GM12878 (cell line): ENCODE data around the gene CD9. TPM values are rescaled to one million over a fixed set of nuclear protein-coding genes. Genes with fewer than 3 reads are reported as not detected.

Experiments
- ATAC-seq: fragments of 200-7000 bp; cut with Tn5 transposase; 3 replicates; pipeline ENCODE4 v1.9.1; 2020; ENCODE audit warnings: mild to moderate bottlenecking, moderate library complexity
- BruUV-seq: library from RNA; stranded (reverse); fragments of 400-500 nt; replicated peaks from 2 replicates; lab custom pipeline; 2021; lab: Mats Ljungman, UMichigan
- CTCF ChIA-PET: fragments of 300-600 bp; sonication (Branson Sonifier 250); formaldehyde crosslinking; extraction: SDS; loops from one replicate; lab custom pipeline; 2021; ENCODE audit warnings: inconsistent platforms; lab: Yijun Ruan, JAX
- POLR2A ChIA-PET: fragments of 350-600 bp; formaldehyde crosslinking; extraction: SDS; loops from one replicate; lab custom pipeline; 2021; ENCODE audit warnings: inconsistent platforms; lab: Charles Lee
- RAD21 ChIA-PET: fragments of 300-600 bp; sonication (Branson Sonifier 250); formaldehyde crosslinking; loops from one replicate; lab custom pipeline; 2023; ENCODE audit warnings: antibody characterized with exemption; ENCODE audit not compliant: unreplicated experiment; lab: Charles Lee
- SMC1A ChIA-PET: fragments of 300-600 bp; sonication (Branson Sonifier 250); formaldehyde crosslinking; loops from one replicate; lab custom pipeline; 2023; ENCODE audit not compliant: unreplicated experiment, uncharacterized antibody; lab: Charles Lee
- DNase-seq: peaks from one replicate; pipeline ENCODE4 v3.0.0-alpha.2; 2011; ENCODE audit warnings: low read depth, low spot score
- FAIRE-seq: peaks from 3 replicates; lab custom pipeline; 2011; peaks lifted over from hg19 to GRCh38; lab: Jason Lieb, UNC
- H2AFZ ChIP-seq: 2 replicates; pipeline ENCODE4 v1.6.0; 2011; ENCODE audit warnings: low read depth, low read length, control low read depth; ENCODE audit not compliant: control insufficient read depth
- H3K27ac ChIP-seq: 2 replicates; pipeline ENCODE4 v1.5.1; 2011; ENCODE audit warnings: control low read depth; ENCODE audit not compliant: control insufficient read depth, insufficient read depth
- H3K27me3 ChIP-seq, 2 experiments: replicated peaks in 1 of 2; 2 replicates each; pipeline versions ENCODE4 v1.6.0 to v1.6.1; 2011; ENCODE audit warnings: low read length in 1 of 2; ENCODE audit not compliant: control insufficient read depth in 2 of 2, insufficient read depth in 2 of 2
- H3K36me3 ChIP-seq, 2 experiments: 2 replicates each; pipeline ENCODE4 v1.5.1; 2011; ENCODE audit warnings: low read length in 1 of 2; ENCODE audit not compliant: control insufficient read depth in 2 of 2, insufficient read depth in 2 of 2
- H3K4me1 ChIP-seq: 2 replicates; pipeline ENCODE4 v1.6.1; 2011; ENCODE audit warnings: mild to moderate bottlenecking, low read length, moderate library complexity, mixed read lengths; ENCODE audit not compliant: control insufficient read depth, insufficient read depth
- H3K4me2 ChIP-seq: 2 replicates; pipeline ENCODE4 v1.6.0; 2011; ENCODE audit warnings: control low read depth; ENCODE audit not compliant: control insufficient read depth, insufficient read depth
- H3K4me3 ChIP-seq: fragments of 200-600 bp; sonication (generic); 2 replicates; pipeline ENCODE4 v1.5.1; 2016
- H3K79me2 ChIP-seq: 2 replicates; pipeline ENCODE4 v1.6.0; 2011; ENCODE audit warnings: low read length; ENCODE audit not compliant: control insufficient read depth, insufficient read depth
- H3K9ac ChIP-seq: 2 replicates; pipeline ENCODE4 v1.8.0; 2011; ENCODE audit warnings: low read length, control low read depth, mixed read lengths; ENCODE audit not compliant: control insufficient read depth, insufficient read depth
- H3K9me3 ChIP-seq: replicated peaks from 3 replicates; pipeline ENCODE4 v1.5.1; 2011; ENCODE audit warnings: mild to moderate bottlenecking, low read length; ENCODE audit not compliant: control insufficient read depth, insufficient read depth
- H4K20me1 ChIP-seq: 2 replicates; pipeline ENCODE4 v1.6.0; 2011; ENCODE audit not compliant: control insufficient read depth, insufficient read depth
- CREB1 ChIP-seq: IDR thresholded peaks from 2 replicates; pipeline ENCODE4 v1.6.1; 2012; ENCODE audit warnings: low read depth, mild to moderate bottlenecking, inconsistent platforms
- RAD21 ChIP-seq: IDR thresholded peaks from 2 replicates; pipeline ENCODE4 v1.6.1; 2011; ENCODE audit warnings: mild to moderate bottlenecking, low read depth, low read length, moderate library complexity; ENCODE audit not compliant: insufficient read depth
- SMC3 ChIP-seq: IDR thresholded peaks from 2 replicates; pipeline ENCODE4 v1.6.1; 2011; ENCODE audit warnings: low read length, improper control_type of control experiment, borderline replicate concordance
- WGBS: methylation state at CpG from one replicate; pipeline ENCODE4 v1.1.6; 2016; ENCODE audit warnings: low lambda C conversion rate; ENCODE audit not compliant: insufficient replicate concordance, insufficient coverage; ENCODE audit errors: missing lambda C conversion rate; 5-methylcytosine and 5-hydroxymethylcytosine counted together
- in situ Hi-C: fragments of 300-500 bp; cut with MboI; formaldehyde crosslinking; loops from 9 replicates; pipeline ENCODE4 v1.14.3; 2018; ENCODE audit warnings: mixed read lengths
- intact Hi-C: fragments of 100-400 bp; cut with micrococcal nuclease; formaldehyde crosslinking; loops from one replicate; pipeline ENCODE4 v1.14.2; 2022; ENCODE audit not compliant: unreplicated experiment
- polyA plus RNA-seq, 11 experiments: library from polyadenylated mRNA; depleted of rRNA in 4 of 11; unstranded in 6 of 11; stranded (reverse) in 5 of 11; fragments of >200 nt; fragmentation: Nextera tagmentation in 4 of 11; fragmentation: Illumina TruSeq in 1 of 11; extraction: Ambion mirVana in 4 of 11; extraction: Trizol in 1 of 11; gene quantifications; 1 replicate in 1 of 11; 2 replicates in 10 of 11; pipeline versions ENCODE4 v1.2.1 to v1.2.3, GENCODE V29; 2011 to 2016; ENCODE audit warnings: inconsistent platforms in 2 of 11, missing spikeins in 2 of 11, low read depth in 1 of 11
- total RNA-seq, 4 experiments: library from RNA; depleted of rRNA in 3 of 4; stranded (reverse); fragments of >200 nt in 3 of 4; fragmentation: Illumina TruSeq in 1 of 4; extraction: Trizol in 1 of 4; gene quantifications; 2 replicates each; pipeline versions ENCODE4 v1.2.1 to v1.2.3, GENCODE V29; 2013 to 2021
- TF ChIP-seq, protein P1 (sequence below): fragments of 450-650 bp; IDR thresholded peaks from 2 replicates; pipeline ENCODE4 v1.6.1; 2017; ENCODE audit warnings: mild to moderate bottlenecking, moderate library complexity
- TF ChIP-seq, protein P2 (sequence below), 3 experiments: IDR thresholded peaks in 2 of 3; conservative IDR thresholded peaks in 1 of 3; 2 replicates each; pipeline ENCODE4 v1.5.1; 2011; ENCODE audit warnings: low read depth in 3 of 3, low read length in 3 of 3, mild to moderate bottlenecking in 3 of 3, control low read depth in 2 of 3, moderate library complexity in 2 of 3, inconsistent platforms in 1 of 3, mixed read lengths in 1 of 3; ENCODE audit not compliant: control insufficient read depth in 2 of 3, insufficient read depth in 1 of 3; ENCODE audit errors: extremely low read depth in 1 of 3

The CD9 gene
- total and polyA plus RNA-seq, 10 of the 15 experiments (the other 5 are each of a cell fraction or from before 2014, with no cell fraction given): 4.8 to 29.9 (median 9.7) TPM

DNA sequence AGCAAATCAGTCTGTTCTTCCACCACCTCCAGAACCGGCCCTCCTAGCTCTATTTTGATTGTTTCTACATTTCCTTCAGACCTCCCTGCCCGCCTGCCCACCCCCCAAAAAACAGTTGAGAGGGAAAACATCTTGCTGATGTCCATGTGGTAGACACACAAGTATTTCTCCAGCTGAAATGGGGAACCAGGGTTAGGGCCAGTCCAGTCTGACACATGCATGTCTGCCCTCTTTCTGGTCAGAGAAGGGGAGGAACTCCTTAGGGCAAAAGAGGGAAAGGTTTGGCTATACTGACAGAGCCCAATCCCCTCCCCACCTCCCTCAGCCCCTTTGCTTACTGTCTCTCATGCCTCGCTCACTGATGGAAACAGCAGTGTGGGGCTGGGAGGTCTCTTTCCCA lies 3.4 kb downstream of the CD9 start (continued):
- TF ChIP-seq, protein P1, sequence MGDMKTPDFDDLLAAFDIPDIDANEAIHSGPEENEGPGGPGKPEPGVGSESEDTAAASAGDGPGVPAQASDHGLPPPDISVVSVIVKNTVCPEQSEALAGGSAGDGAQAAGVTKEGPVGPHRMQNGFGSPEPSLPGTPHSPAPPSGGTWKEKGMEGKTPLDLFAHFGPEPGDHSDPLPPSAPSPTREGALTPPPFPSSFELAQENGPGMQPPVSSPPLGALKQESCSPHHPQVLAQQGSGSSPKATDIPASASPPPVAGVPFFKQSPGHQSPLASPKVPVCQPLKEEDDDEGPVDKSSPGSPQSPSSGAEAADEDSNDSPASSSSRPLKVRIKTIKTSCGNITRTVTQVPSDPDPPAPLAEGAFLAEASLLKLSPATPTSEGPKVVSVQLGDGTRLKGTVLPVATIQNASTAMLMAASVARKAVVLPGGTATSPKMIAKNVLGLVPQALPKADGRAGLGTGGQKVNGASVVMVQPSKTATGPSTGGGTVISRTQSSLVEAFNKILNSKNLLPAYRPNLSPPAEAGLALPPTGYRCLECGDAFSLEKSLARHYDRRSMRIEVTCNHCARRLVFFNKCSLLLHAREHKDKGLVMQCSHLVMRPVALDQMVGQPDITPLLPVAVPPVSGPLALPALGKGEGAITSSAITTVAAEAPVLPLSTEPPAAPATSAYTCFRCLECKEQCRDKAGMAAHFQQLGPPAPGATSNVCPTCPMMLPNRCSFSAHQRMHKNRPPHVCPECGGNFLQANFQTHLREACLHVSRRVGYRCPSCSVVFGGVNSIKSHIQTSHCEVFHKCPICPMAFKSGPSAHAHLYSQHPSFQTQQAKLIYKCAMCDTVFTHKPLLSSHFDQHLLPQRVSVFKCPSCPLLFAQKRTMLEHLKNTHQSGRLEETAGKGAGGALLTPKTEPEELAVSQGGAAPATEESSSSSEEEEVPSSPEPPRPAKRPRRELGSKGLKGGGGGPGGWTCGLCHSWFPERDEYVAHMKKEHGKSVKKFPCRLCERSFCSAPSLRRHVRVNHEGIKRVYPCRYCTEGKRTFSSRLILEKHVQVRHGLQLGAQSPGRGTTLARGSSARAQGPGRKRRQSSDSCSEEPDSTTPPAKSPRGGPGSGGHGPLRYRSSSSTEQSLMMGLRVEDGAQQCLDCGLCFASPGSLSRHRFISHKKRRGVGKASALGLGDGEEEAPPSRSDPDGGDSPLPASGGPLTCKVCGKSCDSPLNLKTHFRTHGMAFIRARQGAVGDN: no peak

DNA sequence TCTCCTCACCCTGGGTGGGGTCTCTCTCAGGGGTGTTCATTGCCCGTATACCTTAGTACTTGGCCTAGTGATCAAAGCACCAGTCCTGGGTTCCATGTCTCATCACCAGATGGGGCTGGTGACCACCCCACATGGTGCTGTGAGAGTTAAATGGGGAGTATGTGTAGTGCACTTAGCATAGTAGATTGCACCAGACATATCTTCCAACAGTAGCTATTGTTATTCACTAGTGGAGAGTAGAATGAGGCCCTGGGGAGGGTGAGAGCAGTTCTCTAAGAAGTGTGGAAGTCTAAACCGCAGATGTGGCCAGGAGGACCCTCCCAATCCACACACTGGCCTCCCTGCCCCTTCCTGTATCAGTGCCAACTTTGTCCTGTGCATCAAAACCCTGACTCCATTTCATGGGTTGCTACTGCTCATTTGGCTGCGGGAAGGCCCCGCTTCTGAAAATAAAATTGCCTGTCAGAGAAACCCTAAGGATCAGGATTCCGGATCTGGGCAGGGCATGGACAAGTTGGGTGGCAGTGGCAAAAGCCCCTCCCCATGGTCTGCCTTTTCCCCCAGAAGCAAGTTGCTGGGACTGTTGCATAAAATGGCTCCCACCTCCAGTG lies 4.4 kb downstream of the CD9 start:
- in situ Hi-C loops: no loop called here
- 42% methylated on average over 5 of the region's 5 CpGs for whole genome bisulfite sequencing
- Histone ChIP-seq H3K27ac (no peak overlapping the region), H4K20me1 (no peaks in the 10 kb centered on the region), H3K79me2 (no peaks in the 10 kb centered on the region), H3K4me1 (no peaks in the 10 kb centered on the region; the same call in 1 of the 2 replicates), H3K4me2 (no peak overlapping the region), H3K36me3 (no peaks in the 10 kb centered on the region)
- SMC1A ChIA-PET: interaction anchor here (0.6 to 9.4 kb wide), 13 partner anchors 8 to 82 kb away, joined by 3 to 72 read pairs (median 6); no protein-coding TSS in a partner anchor
- RAD21 ChIA-PET: interaction anchor here (0.9 to 17.5 kb wide), 10 partner anchors 8 to 81 kb away, joined by 3 to 304 read pairs (median 4); no protein-coding TSS in a partner anchor
- intact Hi-C loops: loop anchor here (2.0 kb wide), 1 partner anchor 26 kb away; no protein-coding TSS in a partner anchor
- CTCF ChIA-PET: interaction anchor here (0.5 to 21.0 kb wide), 13 partner anchors 8 to 139 kb away, joined by 3 to 401 read pairs (median 7); no protein-coding TSS in a partner anchor
- ATAC-seq: peak; percentile 21
- POLR2A ChIA-PET: interaction anchor here (1.1 to 3.3 kb wide), 5 partner anchors 11 to 60 kb away, joined by 3 to 20 read pairs (median 4); no protein-coding TSS in a partner anchor
- TF ChIP-seq, protein P2, sequence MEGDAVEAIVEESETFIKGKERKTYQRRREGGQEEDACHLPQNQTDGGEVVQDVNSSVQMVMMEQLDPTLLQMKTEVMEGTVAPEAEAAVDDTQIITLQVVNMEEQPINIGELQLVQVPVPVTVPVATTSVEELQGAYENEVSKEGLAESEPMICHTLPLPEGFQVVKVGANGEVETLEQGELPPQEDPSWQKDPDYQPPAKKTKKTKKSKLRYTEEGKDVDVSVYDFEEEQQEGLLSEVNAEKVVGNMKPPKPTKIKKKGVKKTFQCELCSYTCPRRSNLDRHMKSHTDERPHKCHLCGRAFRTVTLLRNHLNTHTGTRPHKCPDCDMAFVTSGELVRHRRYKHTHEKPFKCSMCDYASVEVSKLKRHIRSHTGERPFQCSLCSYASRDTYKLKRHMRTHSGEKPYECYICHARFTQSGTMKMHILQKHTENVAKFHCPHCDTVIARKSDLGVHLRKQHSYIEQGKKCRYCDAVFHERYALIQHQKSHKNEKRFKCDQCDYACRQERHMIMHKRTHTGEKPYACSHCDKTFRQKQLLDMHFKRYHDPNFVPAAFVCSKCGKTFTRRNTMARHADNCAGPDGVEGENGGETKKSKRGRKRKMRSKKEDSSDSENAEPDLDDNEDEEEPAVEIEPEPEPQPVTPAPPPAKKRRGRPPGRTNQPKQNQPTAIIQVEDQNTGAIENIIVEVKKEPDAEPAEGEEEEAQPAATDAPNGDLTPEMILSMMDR (IDR thresholded peaks at IDR 0.05 in 2 of 3, conservative IDR thresholded peaks at IDR 0.05 in 1 of 3; ENCODE audit: control insufficient read depth in 2 of 3, extremely low read depth in 1 of 3, insufficient read depth in 1 of 3, low read depth in 3 of 3, low read length in 3 of 3): peak in 2 of 3 experiments; percentile 27 to 36; a peak in 2 of 6 replicates
- TF ChIP-seq SMC3 (peak; percentile 18; the same call in 1 of the 2 replicates), CREB1 (no peak), RAD21 (peak; percentile 19; the same call in 1 of the 2 replicates)
- TF ChIP-seq, all 136 proteins: peak for 3
- Histone ChIP-seq H2AFZ (no peak overlapping the region), H3K9ac (no peak overlapping the region), H3K27me3 (peaks cover 2 to 16% of the 10 kb centered on the region in 2 experiments; a peak in 3 of 4 replicates), H3K4me3 (no peak overlapping the region), H3K9me3 (no peaks in the 10 kb centered on the region)
- DNase-seq: no peak
- BruUV-seq: no TSS peak
- FAIRE-seq: peak; percentile 18
